Astrocyte (in vitro differentiated cells and primary cell): ENCODE results near the gene FRMD4B. TPM values are rescaled to one million over a fixed set of nuclear protein-coding genes. Genes with fewer than 3 reads are reported as not detected.
A peak's percentile ranks its signal among the peaks of the same experiment; 100 is the strongest.

Experiments used
- DNase-seq: peaks from one replicate; pipeline ENCODE4 v3.0.0-alpha.2; 2010; ENCODE audit warnings: low read depth
- FAIRE-seq: peaks from 2 replicates; lab custom pipeline; 2011; peaks lifted over from hg19 to GRCh38; lab: Jason Lieb, UNC
- H2AFZ ChIP-seq: 2 replicates; pipeline ENCODE4 v1.6.0; 2012; ENCODE audit warnings: low read depth, low read length, inconsistent platforms
- H3K27ac ChIP-seq: 2 replicates; pipeline ENCODE4 v1.5.1; 2011; ENCODE audit warnings: low read depth, low read length, inconsistent platforms
- H3K27me3 ChIP-seq: 2 replicates; pipeline ENCODE4 v1.6.0; 2011; ENCODE audit warnings: low read length, inconsistent platforms; ENCODE audit not compliant: insufficient read depth
- H3K36me3 ChIP-seq: 2 replicates; pipeline ENCODE4 v1.5.1; 2011; ENCODE audit warnings: low read length, inconsistent platforms; ENCODE audit not compliant: insufficient read depth
- H3K4me1 ChIP-seq: 2 replicates; pipeline ENCODE4 v1.5.1; 2011; ENCODE audit warnings: low read length, inconsistent platforms; ENCODE audit not compliant: insufficient read depth
- H3K4me2 ChIP-seq: 2 replicates; pipeline ENCODE4 v1.6.0; 2012; ENCODE audit warnings: low read length, inconsistent platforms
- H3K4me3 ChIP-seq: 2 replicates; pipeline ENCODE4 v1.5.1; 2011; ENCODE audit warnings: low read depth, mild to moderate bottlenecking, low read length, inconsistent platforms; ENCODE audit not compliant: insufficient read depth
- H3K79me2 ChIP-seq: 2 replicates; pipeline ENCODE4 v1.6.0; 2012; ENCODE audit warnings: mild to moderate bottlenecking, low read length, inconsistent platforms; ENCODE audit not compliant: insufficient read depth
- H3K9ac ChIP-seq: 2 replicates; pipeline ENCODE4 v1.6.0; 2012; ENCODE audit warnings: mild to moderate bottlenecking, low read length, inconsistent platforms
- H3K9me3 ChIP-seq: 2 replicates; pipeline ENCODE4 v1.5.1; 2012; ENCODE audit warnings: low read depth, mild to moderate bottlenecking, low read length, inconsistent platforms; ENCODE audit not compliant: insufficient read depth
- H4K20me1 ChIP-seq: 2 replicates; pipeline ENCODE4 v1.6.0; 2012; ENCODE audit warnings: low read length, inconsistent platforms; ENCODE audit not compliant: insufficient read depth
- H3K27ac Mint-ChIP-seq: one replicate; pipeline ENCODE4 v1.8.0; 2021; ENCODE audit warnings: mild to moderate bottlenecking, mixed read lengths; ENCODE audit not compliant: unreplicated experiment
- H3K27me3 Mint-ChIP-seq: one replicate; pipeline ENCODE4 v1.8.0; 2021; ENCODE audit warnings: low read depth, mixed read lengths; ENCODE audit not compliant: unreplicated experiment
- H3K36me3 Mint-ChIP-seq: one replicate; pipeline ENCODE4 v1.8.0; 2021; ENCODE audit warnings: low read depth, mixed read lengths; ENCODE audit not compliant: unreplicated experiment
- H3K4me1 Mint-ChIP-seq: one replicate; pipeline ENCODE4 v1.8.0; 2021; ENCODE audit warnings: low read depth, mixed read lengths; ENCODE audit not compliant: unreplicated experiment
- H3K4me3 Mint-ChIP-seq: one replicate; pipeline ENCODE4 v1.8.0; 2021; ENCODE audit warnings: mild to moderate bottlenecking, moderate library complexity, mixed read lengths; ENCODE audit not compliant: unreplicated experiment
- H3K9me3 Mint-ChIP-seq: one replicate; pipeline ENCODE4 v1.8.0; 2021; ENCODE audit warnings: mild to moderate bottlenecking, mixed read lengths; ENCODE audit not compliant: unreplicated experiment
- CTCF ChIP-seq: IDR thresholded peaks from 2 replicates; pipeline ENCODE4 v1.5.1; 2011; ENCODE audit warnings: low read depth, mild to moderate bottlenecking, inconsistent platforms, low read length, moderate library complexity; ENCODE audit not compliant: insufficient read depth
- EZH2 ChIP-seq: IDR thresholded peaks from 2 replicates; pipeline ENCODE4 v1.6.1; 2012; ENCODE audit warnings: mild to moderate bottlenecking, low read length, inconsistent platforms; ENCODE audit not compliant: insufficient read depth
- total RNA-seq: library from RNA; stranded (reverse); gene quantifications from 2 replicates; pipeline ENCODE4 v1.2.1, GENCODE V29; 2021

FRMD4B gene
- total RNA-seq, 1 donor from 2014 or later = 9.2 TPM

GRCh38 chr3:69142797-69143454 lies 243.0 kb downstream of the FRMD4B start:
- no peak for DNase-seq
- Mint-ChIP-seq H3K27ac (no peak overlapping the region), H3K27me3 (peaks cover 2% of the 10 kb centered on the region), H3K9me3 (no peaks in the 10 kb centered on the region), H3K36me3 (no peaks in the 10 kb centered on the region), H3K4me3 (no peak overlapping the region), H3K4me1 (peaks cover 3% of the 10 kb centered on the region)
- no peak for FAIRE-seq
- Histone ChIP-seq H4K20me1 (no peaks in the 10 kb centered on the region), H2AFZ (no peak overlapping the region), H3K4me2 (no peak overlapping the region), H3K36me3 (no peaks in the 10 kb centered on the region), H3K27ac (no peak overlapping the region), H3K9ac (no peak overlapping the region), H3K4me3 (no peak overlapping the region), H3K9me3 (no peaks in the 10 kb centered on the region), H3K79me2 (no peaks in the 10 kb centered on the region), H3K4me1 (no peaks in the 10 kb centered on the region), H3K27me3 (peaks cover 2% of the 10 kb centered on the region)
- no peak for TF ChIP-seq CTCF
- no peak for TF ChIP-seq EZH2

GRCh38 chr3:69142090-69142489 lies 243.8 kb downstream of the FRMD4B start:
- FAIRE-seq (no peak), DNase-seq (peak; percentile 16)
- H3K9ac ChIP-seq = no peak overlapping the region
- peaks cover 2% of the 10 kb centered on the region for H3K27me3 ChIP-seq
- no peak overlapping the region for H3K27ac ChIP-seq
- no peaks in the 10 kb centered on the region for H3K36me3 Mint-ChIP-seq
- H3K27ac Mint-ChIP-seq = no peak overlapping the region
- TF ChIP-seq EZH2 (no peak), CTCF (no peak)
- no peak overlapping the region for H3K4me3 ChIP-seq
- no peaks in the 10 kb centered on the region for H4K20me1 ChIP-seq
- H3K9me3 ChIP-seq = no peaks in the 10 kb centered on the region
- no peaks in the 10 kb centered on the region for H3K4me1 ChIP-seq
- H3K79me2 ChIP-seq = no peaks in the 10 kb centered on the region
- no peak overlapping the region for H2AFZ ChIP-seq
- H3K4me1 Mint-ChIP-seq = peaks cover 6% of the 10 kb centered on the region
- H3K4me3 Mint-ChIP-seq = no peak overlapping the region
- peaks cover 2% of the 10 kb centered on the region for H3K27me3 Mint-ChIP-seq
- H3K9me3 Mint-ChIP-seq = no peaks in the 10 kb centered on the region
- no peak overlapping the region for H3K4me2 ChIP-seq
- no peaks in the 10 kb centered on the region for H3K36me3 ChIP-seq

- no peak for TF ChIP-seq EZH2
- no peak for TF ChIP-seq CTCF
- peaks cover 2% of the 10 kb centered on the region for H3K27me3 ChIP-seq
- H3K9ac ChIP-seq = no peak overlapping the region
- H3K9me3 ChIP-seq = no peaks in the 10 kb centered on the region
- no peak overlapping the region for H3K4me2 ChIP-seq
- DNase-seq (no peak), FAIRE-seq (no peak)
- H3K4me3 Mint-ChIP-seq = no peak overlapping the region
- H4K20me1 ChIP-seq = no peaks in the 10 kb centered on the region
- peaks cover 10% of the 10 kb centered on the region for H3K4me1 Mint-ChIP-seq
- no peak overlapping the region for H3K27ac Mint-ChIP-seq
- no peak overlapping the region for H2AFZ ChIP-seq
- H3K79me2 ChIP-seq = no peaks in the 10 kb centered on the region
- H3K36me3 Mint-ChIP-seq = no peaks in the 10 kb centered on the region
- no peak overlapping the region for H3K4me3 ChIP-seq
- H3K4me1 ChIP-seq = no peaks in the 10 kb centered on the region
- H3K27me3 Mint-ChIP-seq = peaks cover 2% of the 10 kb centered on the region
- H3K9me3 Mint-ChIP-seq = no peaks in the 10 kb centered on the region
- H3K27ac ChIP-seq = no peak overlapping the region
- no peaks in the 10 kb centered on the region for H3K36me3 ChIP-seq
These were observed 244.6 kb downstream of the FRMD4B start for GRCh38 chr3:69141313-69141712.
